GM12878 (cell line): Measurements from ENCODE around the gene RAD18. TPM values are rescaled to one million over a fixed set of nuclear protein-coding genes. Genes with fewer than 3 reads are reported as not detected.
A peak's percentile ranks its signal among the peaks of the same experiment; 100 is the strongest.

Source experiments
- ATAC-seq: fragments of 200-7000 bp; cut with Tn5 transposase; 3 replicates; pipeline ENCODE4 v1.9.1; 2020; ENCODE audit warnings: mild to moderate bottlenecking, moderate library complexity
- BruUV-seq: library from RNA; stranded (reverse); fragments of 400-500 nt; replicated peaks from 2 replicates; lab custom pipeline; 2021; lab: Mats Ljungman, UMichigan
- CTCF ChIA-PET: fragments of 300-600 bp; sonication (Branson Sonifier 250); formaldehyde crosslinking; extraction: SDS; loops from one replicate; lab custom pipeline; 2021; ENCODE audit warnings: inconsistent platforms; lab: Yijun Ruan, JAX
- POLR2A ChIA-PET: fragments of 350-600 bp; formaldehyde crosslinking; extraction: SDS; loops from one replicate; lab custom pipeline; 2021; ENCODE audit warnings: inconsistent platforms; lab: Charles Lee
- RAD21 ChIA-PET: fragments of 300-600 bp; sonication (Branson Sonifier 250); formaldehyde crosslinking; loops from one replicate; lab custom pipeline; 2023; ENCODE audit warnings: antibody characterized with exemption; ENCODE audit not compliant: unreplicated experiment; lab: Charles Lee
- SMC1A ChIA-PET: fragments of 300-600 bp; sonication (Branson Sonifier 250); formaldehyde crosslinking; loops from one replicate; lab custom pipeline; 2023; ENCODE audit not compliant: unreplicated experiment, uncharacterized antibody; lab: Charles Lee
- DNase-seq: peaks from one replicate; pipeline ENCODE4 v3.0.0-alpha.2; 2011; ENCODE audit warnings: low read depth, low spot score
- FAIRE-seq: peaks from 3 replicates; lab custom pipeline; 2011; peaks lifted over from hg19 to GRCh38; lab: Jason Lieb, UNC
- H2AFZ ChIP-seq: 2 replicates; pipeline ENCODE4 v1.6.0; 2011; ENCODE audit warnings: low read depth, low read length, control low read depth; ENCODE audit not compliant: control insufficient read depth
- H3K27ac ChIP-seq: 2 replicates; pipeline ENCODE4 v1.5.1; 2011; ENCODE audit warnings: control low read depth; ENCODE audit not compliant: control insufficient read depth, insufficient read depth
- H3K27me3 ChIP-seq, 2 experiments: replicated peaks in 1 of 2; 2 replicates each; pipeline versions ENCODE4 v1.6.0 to v1.6.1; 2011; ENCODE audit warnings: low read length in 1 of 2; ENCODE audit not compliant: control insufficient read depth in 2 of 2, insufficient read depth in 2 of 2
- H3K36me3 ChIP-seq, 2 experiments: 2 replicates each; pipeline ENCODE4 v1.5.1; 2011; ENCODE audit warnings: low read length in 1 of 2; ENCODE audit not compliant: control insufficient read depth in 2 of 2, insufficient read depth in 2 of 2
- H3K4me1 ChIP-seq: 2 replicates; pipeline ENCODE4 v1.6.1; 2011; ENCODE audit warnings: mild to moderate bottlenecking, low read length, moderate library complexity, mixed read lengths; ENCODE audit not compliant: control insufficient read depth, insufficient read depth
- H3K4me2 ChIP-seq: 2 replicates; pipeline ENCODE4 v1.6.0; 2011; ENCODE audit warnings: control low read depth; ENCODE audit not compliant: control insufficient read depth, insufficient read depth
- H3K4me3 ChIP-seq: fragments of 200-600 bp; sonication (generic); 2 replicates; pipeline ENCODE4 v1.5.1; 2016
- H3K79me2 ChIP-seq: 2 replicates; pipeline ENCODE4 v1.6.0; 2011; ENCODE audit warnings: low read length; ENCODE audit not compliant: control insufficient read depth, insufficient read depth
- H3K9ac ChIP-seq: 2 replicates; pipeline ENCODE4 v1.8.0; 2011; ENCODE audit warnings: low read length, control low read depth, mixed read lengths; ENCODE audit not compliant: control insufficient read depth, insufficient read depth
- H3K9me3 ChIP-seq: replicated peaks from 3 replicates; pipeline ENCODE4 v1.5.1; 2011; ENCODE audit warnings: mild to moderate bottlenecking, low read length; ENCODE audit not compliant: control insufficient read depth, insufficient read depth
- H4K20me1 ChIP-seq: 2 replicates; pipeline ENCODE4 v1.6.0; 2011; ENCODE audit not compliant: control insufficient read depth, insufficient read depth
- CBX5 ChIP-seq: sonication (generic); IDR thresholded peaks from 2 replicates; pipeline ENCODE4 v1.6.1; 2016; ENCODE audit warnings: low read depth, moderate library complexity, mild to moderate bottlenecking, inconsistent platforms
- EP300 ChIP-seq, 2 experiments: fragments of 150-350 bp in 1 of 2; IDR thresholded peaks; 2 replicates each; pipeline ENCODE4 v1.6.1; 2011 to 2012; ENCODE audit warnings: low read depth in 2 of 2, low read length in 2 of 2, borderline replicate concordance in 1 of 2, improper control_type of control experiment in 1 of 2, inconsistent platforms in 1 of 2; ENCODE audit not compliant: control insufficient read depth in 1 of 2
- IKZF1 ChIP-seq: fragments of 450-650 bp; conservative IDR thresholded peaks from 2 replicates; pipeline ENCODE4 v1.6.1; 2017; ENCODE audit warnings: antibody characterized with exemption, mild to moderate bottlenecking
- IKZF2 ChIP-seq, 2 experiments: fragments of 450-650 bp; IDR thresholded peaks; 2 replicates each; pipeline ENCODE4 v1.6.1; 2017; ENCODE audit warnings: mild to moderate bottlenecking in 2 of 2, moderate library complexity in 2 of 2
- MEF2A ChIP-seq: IDR thresholded peaks from 2 replicates; pipeline ENCODE4 v1.6.1; 2011; ENCODE audit warnings: low read depth, mild to moderate bottlenecking, low read length, moderate library complexity; ENCODE audit not compliant: insufficient read depth
- MTA2 ChIP-seq: fragments of 450-650 bp; IDR thresholded peaks from 2 replicates; pipeline ENCODE4 v1.6.1; 2016; ENCODE audit warnings: low read depth, mild to moderate bottlenecking, moderate library complexity
- MXI1 ChIP-seq: fragments of 150-350 bp; IDR thresholded peaks from 2 replicates; pipeline ENCODE4 v1.6.1; 2011; ENCODE audit warnings: low read depth, mild to moderate bottlenecking, inconsistent platforms, low read length, improper control_type of control experiment
- NBN ChIP-seq: fragments of 450-650 bp; IDR thresholded peaks from 2 replicates; pipeline ENCODE4 v1.6.1; 2016
- SIX5 ChIP-seq: IDR thresholded peaks from 2 replicates; pipeline ENCODE4 v1.6.1; 2011; ENCODE audit warnings: mild to moderate bottlenecking, low read depth, low read length, moderate library complexity; ENCODE audit not compliant: severe bottlenecking
- ZNF384 ChIP-seq: IDR thresholded peaks from 2 replicates; pipeline ENCODE4 v1.6.1; 2012; ENCODE audit warnings: low read depth, mild to moderate bottlenecking, low read length, improper control_type of control experiment, borderline replicate concordance
- ZNF622 ChIP-seq: fragments of 450-650 bp; IDR thresholded peaks from 2 replicates; pipeline ENCODE4 v1.6.1; 2017; ENCODE audit warnings: mild to moderate bottlenecking, inconsistent platforms
- WGBS: methylation state at CpG from one replicate; pipeline ENCODE4 v1.1.6; 2016; ENCODE audit warnings: low lambda C conversion rate; ENCODE audit not compliant: insufficient replicate concordance, insufficient coverage; ENCODE audit errors: missing lambda C conversion rate; 5-methylcytosine and 5-hydroxymethylcytosine counted together
- in situ Hi-C: fragments of 300-500 bp; cut with MboI; formaldehyde crosslinking; loops from 9 replicates; pipeline ENCODE4 v1.14.3; 2018; ENCODE audit warnings: mixed read lengths
- intact Hi-C: fragments of 100-400 bp; cut with micrococcal nuclease; formaldehyde crosslinking; loops from one replicate; pipeline ENCODE4 v1.14.2; 2022; ENCODE audit not compliant: unreplicated experiment
- polyA plus RNA-seq, 11 experiments: library from polyadenylated mRNA; depleted of rRNA in 4 of 11; unstranded in 6 of 11; stranded (reverse) in 5 of 11; fragments of >200 nt; fragmentation: Nextera tagmentation in 4 of 11; fragmentation: Illumina TruSeq in 1 of 11; extraction: Ambion mirVana in 4 of 11; extraction: Trizol in 1 of 11; gene quantifications; 1 replicate in 1 of 11; 2 replicates in 10 of 11; pipeline versions ENCODE4 v1.2.1 to v1.2.3, GENCODE V29; 2011 to 2016; ENCODE audit warnings: inconsistent platforms in 2 of 11, missing spikeins in 2 of 11, low read depth in 1 of 11
- total RNA-seq, 4 experiments: library from RNA; depleted of rRNA in 3 of 4; stranded (reverse); fragments of >200 nt in 3 of 4; fragmentation: Illumina TruSeq in 1 of 4; extraction: Trizol in 1 of 4; gene quantifications; 2 replicates each; pipeline versions ENCODE4 v1.2.1 to v1.2.3, GENCODE V29; 2013 to 2021
- TF ChIP-seq, protein P1 (sequence below): fragments of 450-650 bp; IDR thresholded peaks from 2 replicates; pipeline ENCODE4 v1.6.1; 2017; ENCODE audit warnings: mild to moderate bottlenecking
- TF ChIP-seq, protein P2 (sequence below): fragments of 450-650 bp; IDR thresholded peaks from 2 replicates; pipeline ENCODE4 v1.6.1; 2018; ENCODE audit warnings: borderline replicate concordance, mild to moderate bottlenecking; ENCODE audit not compliant: partially characterized antibody
- TF ChIP-seq, protein P3 (sequence below): fragments of 450-650 bp; IDR thresholded peaks from 2 replicates; pipeline ENCODE4 v1.6.1; 2016; ENCODE audit warnings: mild to moderate bottlenecking
- TF ChIP-seq, protein P4 (sequence below): IDR thresholded peaks from 2 replicates; pipeline ENCODE4 v1.6.1; 2012; ENCODE audit warnings: low read depth, low read length, improper control_type of control experiment

Gene RAD18
- total and polyA plus RNA-seq, 10 of the 15 experiments (the other 5 are each of a cell fraction or from before 2014, with no cell fraction given), result 8.7 to 38.6 (median 19.2) TPM

DNA sequence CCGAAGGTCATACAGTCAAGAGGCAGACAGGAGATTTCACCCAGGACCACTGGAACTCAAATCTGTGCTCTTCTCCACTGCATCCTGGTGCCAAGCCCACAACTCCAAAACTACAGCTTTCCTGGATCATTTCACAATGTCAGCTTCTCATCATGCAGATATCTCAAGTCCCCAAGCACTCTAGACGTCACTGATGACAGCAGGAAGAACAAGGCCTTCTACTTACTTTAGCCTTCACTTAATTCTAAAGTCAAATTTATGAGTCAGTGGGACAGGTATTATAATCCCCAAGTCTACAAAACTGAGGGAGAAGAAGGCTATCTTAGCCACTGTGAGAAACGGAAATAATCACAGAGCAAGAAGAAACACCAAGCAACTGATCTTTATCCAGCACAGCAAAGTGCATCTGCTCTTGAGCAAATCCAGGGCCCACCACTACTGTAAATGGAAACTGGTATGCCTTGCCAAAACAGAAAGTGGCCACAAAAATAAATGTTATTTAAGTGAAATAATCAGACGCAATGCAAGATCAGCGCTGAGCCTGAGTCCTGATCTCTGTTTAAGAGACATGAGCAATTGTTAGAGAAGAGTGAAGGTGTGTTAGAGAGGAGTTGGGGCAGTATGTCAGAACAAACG is 928 bp downstream of the RAD18 start (continued):
- no peak for TF ChIP-seq EP300 (IDR thresholded peaks at IDR 0.05; ENCODE audit: borderline replicate concordance in 1 of 2, control insufficient read depth in 1 of 2, low read depth in 2 of 2, low read length in 2 of 2)
- TF ChIP-seq, protein P1, sequence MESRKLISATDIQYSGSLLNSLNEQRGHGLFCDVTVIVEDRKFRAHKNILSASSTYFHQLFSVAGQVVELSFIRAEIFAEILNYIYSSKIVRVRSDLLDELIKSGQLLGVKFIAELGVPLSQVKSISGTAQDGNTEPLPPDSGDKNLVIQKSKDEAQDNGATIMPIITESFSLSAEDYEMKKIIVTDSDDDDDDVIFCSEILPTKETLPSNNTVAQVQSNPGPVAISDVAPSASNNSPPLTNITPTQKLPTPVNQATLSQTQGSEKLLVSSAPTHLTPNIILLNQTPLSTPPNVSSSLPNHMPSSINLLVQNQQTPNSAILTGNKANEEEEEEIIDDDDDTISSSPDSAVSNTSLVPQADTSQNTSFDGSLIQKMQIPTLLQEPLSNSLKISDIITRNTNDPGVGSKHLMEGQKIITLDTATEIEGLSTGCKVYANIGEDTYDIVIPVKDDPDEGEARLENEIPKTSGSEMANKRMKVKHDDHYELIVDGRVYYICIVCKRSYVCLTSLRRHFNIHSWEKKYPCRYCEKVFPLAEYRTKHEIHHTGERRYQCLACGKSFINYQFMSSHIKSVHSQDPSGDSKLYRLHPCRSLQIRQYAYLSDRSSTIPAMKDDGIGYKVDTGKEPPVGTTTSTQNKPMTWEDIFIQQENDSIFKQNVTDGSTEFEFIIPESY, result no peak
- TF ChIP-seq MEF2A, result no peak
- TF ChIP-seq, all 136 proteins: peak for 0

DNA sequence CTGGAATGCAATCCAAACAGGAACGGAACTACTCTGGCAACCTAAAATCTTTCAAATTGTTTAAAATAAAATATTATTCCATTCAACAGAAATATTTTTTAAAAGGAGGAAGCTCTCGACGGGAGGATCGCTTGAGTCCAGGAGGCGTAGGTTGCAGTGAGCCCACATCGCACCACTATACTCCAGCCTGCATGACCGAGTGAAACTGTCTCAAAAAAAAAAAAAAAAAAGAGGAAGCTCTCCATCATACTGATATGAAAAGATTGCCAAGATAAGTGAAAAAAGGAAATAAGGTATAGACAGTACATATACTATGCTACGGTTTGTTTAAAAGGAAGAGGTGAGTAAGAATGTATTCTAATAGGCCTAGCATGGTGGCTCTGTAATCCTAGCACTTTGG is 3.6 kb downstream of the RAD18 start:
- 85% methylated on average over 8 of the region's 8 CpGs for WGBS
- no peak overlapping the region for H3K9ac ChIP-seq
- no peak for DNase-seq
- BruUV-seq, result no TSS peak
- CTCF ChIA-PET, result interaction anchor here (1.0 to 1.7 kb wide), 6 partner anchors 10 to 343 kb away, joined by 3 to 5 read pairs (median 3); no protein-coding TSS in a partner anchor
- in situ Hi-C loops (no loop called here), intact Hi-C loops (loop anchor here (5.0 kb wide), 2 partner anchors 192 to 292 kb away; partner anchors contain the start of gene OXTR)
- SMC1A ChIA-PET, result interaction anchor here (0.9 to 1.1 kb wide), 2 partner anchors 11 kb away, joined by 4 read pairs; no protein-coding TSS in a partner anchor
- H3K9me3 ChIP-seq, result no peaks in the 10 kb centered on the region
- POLR2A ChIA-PET, result interaction anchor here (0.6 kb wide), 1 partner anchor 221 kb away, joined by 5 read pairs; no protein-coding TSS in a partner anchor
- no peaks in the 10 kb centered on the region for H4K20me1 ChIP-seq
- H3K27ac ChIP-seq, result no peak overlapping the region
- no peak overlapping the region for H2AFZ ChIP-seq
- peak; percentile 41 for ATAC-seq
- no peaks in the 10 kb centered on the region for H3K36me3 ChIP-seq
- TF ChIP-seq, protein P2, sequence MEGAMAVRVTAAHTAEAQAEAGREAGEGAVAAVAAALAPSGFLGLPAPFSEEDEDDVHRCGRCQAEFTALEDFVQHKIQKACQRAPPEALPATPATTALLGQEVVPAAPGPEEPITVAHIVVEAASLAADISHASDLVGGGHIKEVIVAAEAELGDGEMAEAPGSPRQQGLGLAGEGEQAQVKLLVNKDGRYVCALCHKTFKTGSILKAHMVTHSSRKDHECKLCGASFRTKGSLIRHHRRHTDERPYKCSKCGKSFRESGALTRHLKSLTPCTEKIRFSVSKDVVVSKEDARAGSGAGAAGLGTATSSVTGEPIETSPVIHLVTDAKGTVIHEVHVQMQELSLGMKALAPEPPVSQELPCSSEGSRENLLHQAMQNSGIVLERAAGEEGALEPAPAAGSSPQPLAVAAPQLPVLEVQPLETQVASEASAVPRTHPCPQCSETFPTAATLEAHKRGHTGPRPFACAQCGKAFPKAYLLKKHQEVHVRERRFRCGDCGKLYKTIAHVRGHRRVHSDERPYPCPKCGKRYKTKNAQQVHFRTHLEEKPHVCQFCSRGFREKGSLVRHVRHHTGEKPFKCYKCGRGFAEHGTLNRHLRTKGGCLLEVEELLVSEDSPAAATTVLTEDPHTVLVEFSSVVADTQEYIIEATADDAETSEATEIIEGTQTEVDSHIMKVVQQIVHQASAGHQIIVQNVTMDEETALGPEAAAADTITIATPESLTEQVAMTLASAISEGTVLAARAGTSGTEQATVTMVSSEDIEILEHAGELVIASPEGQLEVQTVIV, result no peak
- no peak for TF ChIP-seq MTA2
- TF ChIP-seq, protein P3, sequence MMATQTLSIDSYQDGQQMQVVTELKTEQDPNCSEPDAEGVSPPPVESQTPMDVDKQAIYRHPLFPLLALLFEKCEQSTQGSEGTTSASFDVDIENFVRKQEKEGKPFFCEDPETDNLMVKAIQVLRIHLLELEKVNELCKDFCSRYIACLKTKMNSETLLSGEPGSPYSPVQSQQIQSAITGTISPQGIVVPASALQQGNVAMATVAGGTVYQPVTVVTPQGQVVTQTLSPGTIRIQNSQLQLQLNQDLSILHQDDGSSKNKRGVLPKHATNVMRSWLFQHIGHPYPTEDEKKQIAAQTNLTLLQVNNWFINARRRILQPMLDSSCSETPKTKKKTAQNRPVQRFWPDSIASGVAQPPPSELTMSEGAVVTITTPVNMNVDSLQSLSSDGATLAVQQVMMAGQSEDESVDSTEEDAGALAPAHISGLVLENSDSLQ, result no peak
- no peak for TF ChIP-seq SIX5
- TF ChIP-seq CBX5, result no peak
- no peak for TF ChIP-seq MXI1
- peak; percentile 19 to 39; a peak in 1 of 4 replicates for TF ChIP-seq IKZF2 (IDR thresholded peaks at IDR 0.05)
- 0 out of 2 replicates have a peak, but pooled peaks have one; percentile 24 for TF ChIP-seq IKZF1
- TF ChIP-seq, protein P4, sequence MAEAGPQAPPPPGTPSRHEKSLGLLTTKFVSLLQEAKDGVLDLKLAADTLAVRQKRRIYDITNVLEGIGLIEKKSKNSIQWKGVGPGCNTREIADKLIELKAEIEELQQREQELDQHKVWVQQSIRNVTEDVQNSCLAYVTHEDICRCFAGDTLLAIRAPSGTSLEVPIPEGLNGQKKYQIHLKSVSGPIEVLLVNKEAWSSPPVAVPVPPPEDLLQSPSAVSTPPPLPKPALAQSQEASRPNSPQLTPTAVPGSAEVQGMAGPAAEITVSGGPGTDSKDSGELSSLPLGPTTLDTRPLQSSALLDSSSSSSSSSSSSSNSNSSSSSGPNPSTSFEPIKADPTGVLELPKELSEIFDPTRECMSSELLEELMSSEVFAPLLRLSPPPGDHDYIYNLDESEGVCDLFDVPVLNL, result no peak
- 0 out of 2 replicates have a peak, but pooled peaks have one; percentile 23 for TF ChIP-seq NBN
- TF ChIP-seq ZNF622, result no peak
- TF ChIP-seq ZNF384, result peak; percentile 87
- RAD21 ChIA-PET, result no interaction called here
- peaks cover 5% of the 10 kb centered on the region; the same call in 1 of the 2 replicates for H3K4me1 ChIP-seq
- H3K79me2 ChIP-seq, result peaks cover 46% of the 10 kb centered on the region
- peak overlapping the region; percentile 5; the same call in 1 of the 2 replicates for H3K4me2 ChIP-seq
- no peak for FAIRE-seq
- no peaks in the 10 kb centered on the region for H3K27me3 ChIP-seq
- H3K4me3 ChIP-seq, result no peak overlapping the region; the same call in 1 of the 2 replicates
